Non-pigmented ciliary epithelial cell (primary cell): Measurements from ENCODE around the gene MRPS12.
"Not testable (repeated sequence)": the region's sequence is repeated elsewhere in the genome, so short reads cannot be mapped to it uniquely, and the experiment has no call there.

ENCODE experiments used
- DNase-seq: peaks from one replicate; pipeline ENCODE4 v3.0.0-alpha.2; 2010; ENCODE audit warnings: low read depth

Gene MRPS12

DNA sequence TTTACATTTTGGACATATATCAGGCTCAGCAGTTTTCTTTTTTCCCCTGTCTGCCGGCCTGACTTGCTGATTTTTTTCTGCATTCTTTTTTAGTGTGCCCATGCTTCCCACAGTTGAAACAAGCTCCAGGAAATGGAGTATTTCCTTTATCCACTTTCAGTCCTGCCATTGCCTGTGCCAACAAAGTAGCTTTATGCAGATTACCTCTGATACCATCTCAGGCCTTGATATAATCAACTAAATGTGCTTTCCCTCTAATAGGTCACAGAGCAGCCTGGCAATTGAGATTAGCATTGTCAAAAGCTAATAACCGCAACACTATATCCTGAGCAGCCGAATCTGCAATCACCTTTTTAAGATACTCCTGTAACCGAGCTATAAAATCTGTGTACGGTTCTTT, 9.2 kb downstream of the MRPS12 start:
- no peak for DNase-seq

DNA sequence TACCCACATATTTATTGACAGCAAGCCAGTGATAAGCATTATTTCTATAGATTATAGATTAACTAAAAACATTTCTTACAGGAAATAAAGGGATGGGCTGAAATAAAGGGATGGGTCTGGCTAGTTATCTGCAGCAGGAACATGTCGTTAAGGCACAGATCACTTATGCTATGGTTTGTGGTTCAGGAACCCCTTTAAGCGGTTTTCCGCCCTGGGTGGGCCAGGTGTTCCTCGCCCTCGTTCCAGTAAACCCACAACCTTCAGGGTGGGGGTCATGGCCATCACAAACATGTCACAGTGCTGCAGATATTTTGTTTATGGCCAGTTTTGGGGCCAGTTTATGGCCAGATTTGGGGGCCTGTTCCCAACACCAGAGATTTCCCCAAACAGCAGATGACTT, 10.7 kb downstream of the MRPS12 start:
- DNase-seq, result not testable (repeated sequence)

DNA sequence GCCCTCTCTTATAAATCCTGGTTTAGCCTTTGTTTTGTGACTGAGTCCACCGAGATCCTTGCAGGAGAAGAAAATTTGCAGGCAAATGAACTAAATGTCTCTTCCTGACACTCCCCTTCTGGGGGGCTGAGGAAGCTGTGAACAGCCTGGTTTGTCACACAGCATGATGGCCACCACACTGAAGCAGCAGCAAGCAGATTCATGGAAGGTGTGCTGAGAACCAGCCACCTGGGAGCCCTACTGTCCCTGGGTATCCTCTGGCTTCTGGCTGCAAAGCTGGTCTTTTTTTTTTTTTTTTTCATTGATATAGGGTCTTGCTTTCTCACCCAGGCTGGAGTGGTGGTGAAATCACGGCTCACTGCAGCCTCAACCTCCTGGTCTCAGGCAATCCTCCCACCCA, 11.2 kb downstream of the MRPS12 start:
- DNase-seq, result no peak

DNA sequence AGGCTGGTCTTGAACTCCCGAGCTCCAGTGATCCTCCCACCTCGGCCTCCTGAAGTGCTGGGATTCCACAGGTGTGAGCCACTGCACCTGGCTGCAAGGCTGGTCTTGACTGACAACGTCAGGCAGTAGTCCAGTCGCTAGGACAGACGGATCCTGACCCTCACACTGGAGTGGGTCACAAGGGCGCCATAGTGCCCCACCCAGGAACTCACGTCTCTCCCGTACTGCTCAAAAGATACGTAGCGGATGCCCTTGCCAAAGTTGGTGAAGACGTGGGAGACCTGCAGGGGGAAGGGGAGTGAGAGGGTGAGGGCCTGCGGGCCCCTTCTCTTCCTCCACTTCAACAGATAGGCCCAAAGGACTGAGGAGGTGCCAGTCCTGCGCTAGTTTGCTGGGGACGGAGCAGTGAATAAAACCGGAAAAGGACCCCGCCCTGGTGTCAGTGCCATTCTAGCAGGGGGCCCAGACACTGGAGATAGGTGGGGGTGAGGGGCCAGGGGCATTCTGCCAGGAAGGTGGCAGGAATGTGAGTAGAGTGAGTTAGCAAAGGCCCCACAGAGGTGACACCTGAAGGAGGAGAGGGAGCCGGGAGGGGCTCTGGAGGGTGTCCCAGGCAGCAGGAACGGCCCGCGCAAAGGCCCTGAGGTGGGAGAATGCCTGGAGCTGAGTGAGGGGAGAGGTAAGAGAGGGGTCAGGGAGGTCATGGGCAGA, 11.9 kb downstream of the MRPS12 start:
- DNase-seq, result no peak

DNA sequence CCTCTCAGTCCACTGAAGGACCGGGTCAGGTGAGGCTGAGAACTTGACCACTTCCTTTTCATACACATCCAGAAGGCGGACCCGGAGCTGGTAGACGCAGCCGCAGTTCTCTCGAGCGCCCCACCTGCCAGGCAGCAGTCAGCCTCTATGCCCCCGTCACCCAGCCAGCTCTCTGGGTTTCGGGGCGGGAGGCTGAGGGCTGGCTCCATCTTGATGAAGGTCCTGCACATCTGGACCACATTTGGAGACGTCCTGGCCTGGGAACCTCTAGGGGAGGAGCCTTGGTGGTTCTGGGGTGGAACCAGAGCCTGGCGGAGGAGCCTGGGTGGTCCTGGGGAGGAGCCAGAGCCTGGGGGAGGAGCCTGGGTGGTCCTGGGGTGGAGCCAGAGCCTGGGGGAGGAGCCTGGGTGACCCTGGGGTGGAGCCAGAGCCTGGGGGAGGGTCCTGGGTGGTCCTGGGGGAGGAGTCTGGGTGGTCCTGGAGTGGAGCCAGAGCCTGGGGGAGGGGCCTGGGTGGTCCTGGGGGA, 14.3 kb downstream of the MRPS12 start:
- DNase-seq, result no peak

DNA sequence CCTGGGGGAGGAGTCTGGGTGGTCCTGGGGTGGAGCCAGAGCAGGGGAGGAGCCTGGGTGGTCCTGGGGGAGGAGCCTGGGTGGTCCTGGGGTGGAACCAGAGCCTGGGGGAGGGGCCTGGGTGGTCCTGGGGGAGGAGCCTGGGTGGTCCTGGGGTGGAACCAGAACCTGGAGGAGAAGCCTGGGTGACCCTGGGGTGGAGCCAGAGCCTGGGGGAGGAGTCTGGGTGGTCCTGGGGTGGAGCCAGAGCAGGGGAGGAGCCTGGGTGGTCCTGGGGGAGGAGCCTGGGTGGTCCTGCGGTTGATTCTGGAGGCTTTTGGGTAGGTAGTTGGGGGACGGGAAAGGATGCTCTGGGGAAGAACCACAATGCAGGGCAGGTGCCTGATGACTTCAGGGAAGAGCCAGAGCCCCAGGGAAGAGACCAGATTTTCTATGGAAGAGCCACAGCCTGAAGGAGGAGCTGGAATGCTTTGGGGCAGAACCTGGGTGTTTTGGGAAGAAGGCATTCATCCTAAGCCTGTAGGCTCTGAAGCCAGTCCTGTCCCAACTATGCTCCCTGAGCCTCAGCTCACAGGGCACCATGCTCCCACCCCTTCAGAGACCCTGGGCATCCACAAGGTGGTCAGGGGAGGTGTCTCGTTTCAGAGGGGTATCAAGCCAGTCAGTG, 15.0 kb downstream of the MRPS12 start:
- no peak for DNase-seq

DNA sequence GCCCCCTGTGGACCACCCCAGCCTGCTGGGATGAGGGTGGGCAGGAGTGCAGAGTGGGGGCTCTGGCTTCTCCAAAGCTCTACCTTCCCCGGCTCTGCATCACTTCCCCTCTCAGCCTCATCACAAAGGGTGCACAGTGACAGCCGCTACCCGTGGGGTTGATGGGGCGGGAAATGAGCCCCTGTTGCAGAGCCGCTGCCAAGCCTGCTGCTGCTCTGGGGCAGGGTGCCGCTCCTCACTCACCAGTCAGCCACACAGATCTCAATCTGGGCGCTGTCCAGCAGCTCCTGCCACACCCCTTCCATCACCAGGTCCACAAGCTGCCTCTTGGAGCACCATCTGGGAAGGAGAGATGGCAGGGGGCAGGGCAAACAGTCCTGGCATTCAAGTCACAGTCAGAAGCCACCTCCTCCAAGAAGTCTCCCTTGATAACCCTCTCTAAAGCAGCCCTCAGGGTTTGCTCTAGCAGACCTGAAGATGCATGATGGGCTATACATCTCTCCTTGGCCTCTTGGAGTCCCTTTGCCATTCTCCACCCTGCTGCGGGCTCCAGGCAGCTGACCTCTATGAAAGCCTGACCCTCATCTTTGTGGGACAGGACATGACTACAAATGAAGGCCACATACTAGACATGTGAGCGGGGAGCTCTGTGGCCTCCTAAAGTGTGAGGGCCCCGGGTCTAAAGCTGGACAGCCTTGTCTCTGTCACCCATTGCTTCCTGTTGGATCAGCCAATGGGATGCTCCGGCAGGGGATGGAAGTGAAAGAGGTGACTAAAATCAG, 15.7 kb downstream of the MRPS12 start:
- no peak for DNase-seq

DNA sequence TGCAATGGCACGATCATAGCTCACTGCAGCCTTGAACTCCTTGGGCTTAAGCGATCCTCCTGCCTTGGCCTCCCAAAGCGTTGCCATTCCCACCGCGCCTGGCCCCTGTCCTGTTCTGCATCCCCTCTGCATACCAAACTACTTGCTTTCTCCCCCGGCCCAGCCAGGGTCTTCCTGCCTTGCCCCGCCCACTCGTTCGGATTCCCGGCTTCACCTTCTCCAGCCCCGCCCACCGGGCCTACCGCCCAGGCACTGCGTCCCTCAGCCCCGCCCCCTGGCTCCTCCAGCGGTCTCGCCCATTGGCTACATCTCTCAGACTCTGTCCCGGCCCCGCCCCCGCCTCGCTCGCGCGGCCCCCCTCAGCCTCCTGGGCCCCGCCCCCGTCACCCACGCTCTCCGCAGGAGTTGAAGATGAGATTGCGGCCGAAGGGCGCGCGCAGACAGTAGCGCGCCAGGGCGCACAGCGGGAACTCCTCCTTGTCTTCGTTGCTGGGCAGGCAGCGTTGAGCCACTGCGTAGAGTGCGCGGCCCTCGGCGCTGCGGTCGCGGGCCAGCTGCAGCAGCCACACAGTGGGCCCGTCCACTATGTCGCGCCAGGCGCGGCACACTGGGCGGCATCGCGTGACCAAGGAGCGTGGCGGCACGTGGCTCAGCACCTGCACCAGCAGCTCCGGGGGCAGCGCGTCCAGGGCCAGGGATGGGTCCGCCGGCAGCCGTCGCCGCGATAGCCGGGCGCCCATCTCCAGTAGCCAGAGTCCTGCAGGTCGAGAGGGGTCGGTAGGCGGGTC, 19.0 kb downstream of the MRPS12 start:
- peak; percentile 35 for DNase-seq

DNA sequence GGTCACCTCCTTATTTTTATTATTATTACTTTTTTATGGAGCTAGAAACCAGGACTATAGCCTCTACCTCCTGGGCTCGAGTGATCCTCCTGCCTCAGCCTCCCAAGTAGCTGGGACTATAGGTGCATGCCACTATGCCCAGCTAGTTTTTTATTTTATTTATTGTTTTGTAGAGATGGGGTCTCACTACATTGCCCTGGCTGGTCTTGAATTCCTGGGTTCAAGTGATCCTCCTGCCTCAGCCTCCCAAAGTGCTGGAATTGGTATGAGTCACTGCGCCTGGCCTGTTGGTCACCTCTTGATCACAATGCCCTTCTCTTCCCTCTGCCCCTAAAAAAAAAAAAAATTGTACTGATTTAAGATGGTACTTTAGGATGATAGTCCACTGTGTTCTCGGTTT, 20.4 kb downstream of the MRPS12 start:
- DNase-seq, result no peak

DNA sequence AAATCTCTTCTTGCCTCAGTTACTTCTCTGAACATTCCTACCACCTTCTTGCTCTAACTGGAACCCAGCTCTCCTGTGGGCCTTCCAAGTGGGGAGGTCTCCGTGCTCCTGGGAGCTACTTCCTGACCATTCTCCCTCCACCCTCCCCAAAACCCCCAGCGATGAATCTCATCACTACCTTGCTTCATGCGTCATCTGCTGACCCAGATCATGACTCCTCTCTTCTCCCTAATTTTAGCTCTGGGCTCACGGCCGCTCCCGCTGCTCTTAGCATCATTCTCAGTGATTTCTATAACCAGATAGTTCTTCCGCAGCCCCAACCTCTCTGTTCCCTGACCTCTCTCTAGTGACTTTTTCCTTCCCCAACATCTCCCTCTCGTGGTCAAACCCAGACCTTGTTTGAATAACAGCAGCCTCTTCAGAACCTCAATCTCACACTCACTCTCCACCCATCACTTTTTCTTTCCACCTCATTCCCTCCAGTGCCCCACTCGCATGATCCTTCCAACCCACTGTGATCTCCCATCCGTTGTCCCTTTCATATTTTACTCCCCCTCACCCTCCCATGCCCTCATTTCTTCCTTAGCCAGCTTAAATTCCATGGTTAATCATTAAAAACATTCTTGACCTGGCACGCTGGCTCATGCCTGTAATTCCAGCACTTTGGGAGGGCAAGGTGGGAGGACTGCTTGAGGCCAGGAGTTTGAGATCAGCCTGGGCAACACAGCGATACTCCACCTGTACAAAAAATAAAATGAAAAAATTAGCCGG, 21.8 kb downstream of the MRPS12 start:
- no peak for DNase-seq

DNA sequence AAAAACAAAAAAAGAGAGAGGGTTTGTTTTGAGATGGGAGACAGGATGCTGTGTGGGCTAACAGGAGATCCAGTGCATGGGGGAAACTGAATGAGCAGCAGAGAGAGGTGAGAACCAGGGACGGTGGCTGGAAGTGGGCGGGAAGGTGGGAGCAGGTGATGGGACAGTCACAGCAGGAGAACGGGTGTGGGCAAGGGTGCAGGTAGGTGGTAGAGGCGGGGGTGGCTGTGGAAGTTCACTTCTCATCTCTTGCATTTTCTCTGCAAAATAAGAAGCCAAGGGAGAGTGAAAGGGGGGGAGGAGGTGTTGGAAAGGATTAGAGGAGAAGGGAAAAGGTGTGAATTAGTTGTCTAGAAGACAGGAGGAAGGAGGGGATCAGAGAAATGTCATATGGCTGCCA, 22.9 kb downstream of the MRPS12 start:
- no peak for DNase-seq

DNA sequence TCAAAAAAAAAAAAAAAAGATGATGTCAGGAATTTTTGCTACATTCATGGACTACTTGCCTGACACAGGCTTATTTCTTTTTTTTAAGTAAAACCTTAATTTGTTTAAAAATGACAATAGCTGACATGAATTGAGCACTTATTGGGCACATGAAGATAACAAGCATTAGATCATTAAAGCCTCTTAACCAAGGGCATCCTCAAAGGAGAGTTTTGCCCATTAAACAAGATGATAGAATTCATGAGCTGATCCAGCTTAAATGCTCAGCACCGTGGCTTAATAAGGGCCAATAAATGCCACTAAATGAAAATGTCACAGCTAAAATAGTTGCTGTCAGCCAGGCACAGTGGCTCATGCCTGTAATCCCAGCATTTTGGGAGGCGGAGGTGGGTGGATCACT, 25.5 kb downstream of the MRPS12 start:
- DNase-seq, result no peak

DNA sequence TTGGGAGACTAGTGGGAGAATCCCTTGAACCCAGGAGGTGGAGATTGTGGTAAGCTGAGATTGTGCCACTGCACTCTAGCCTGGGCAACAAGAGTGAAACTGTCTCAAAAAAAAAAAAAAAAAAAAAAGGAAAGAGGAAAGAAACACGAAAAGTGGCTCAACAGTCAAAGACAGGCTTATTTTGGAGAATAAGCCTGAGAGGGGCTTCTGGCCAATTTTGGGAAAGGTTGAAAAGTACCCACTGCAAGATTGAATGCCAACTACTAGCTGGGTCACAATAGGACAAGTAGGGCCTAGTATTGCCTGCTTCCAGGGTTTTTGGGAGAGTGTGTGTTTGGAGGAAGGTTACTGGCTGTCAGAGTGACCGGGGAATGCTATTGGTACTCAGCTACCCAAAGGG, 27.6 kb downstream of the MRPS12 start:
- no peak for DNase-seq

DNA sequence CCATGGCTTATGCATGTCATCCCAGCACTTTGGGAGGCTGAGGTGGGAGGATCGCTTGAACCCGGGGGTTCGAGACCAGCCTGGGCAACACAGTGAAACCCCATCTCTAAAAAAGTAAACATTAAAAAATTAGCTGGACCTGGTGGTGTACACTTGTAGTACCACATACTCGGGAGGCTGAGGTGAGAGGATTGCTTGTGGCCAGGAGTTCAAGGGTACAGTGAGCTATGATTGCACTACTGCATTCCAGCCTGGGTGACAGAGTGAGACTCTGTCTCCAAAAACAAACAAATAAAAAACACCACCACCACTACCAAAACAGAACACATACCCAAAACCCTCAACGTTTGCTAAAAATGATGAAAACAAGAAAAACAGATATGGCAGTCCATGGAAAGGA, 28.9 kb downstream of the MRPS12 start:
- DNase-seq, result no peak

DNA sequence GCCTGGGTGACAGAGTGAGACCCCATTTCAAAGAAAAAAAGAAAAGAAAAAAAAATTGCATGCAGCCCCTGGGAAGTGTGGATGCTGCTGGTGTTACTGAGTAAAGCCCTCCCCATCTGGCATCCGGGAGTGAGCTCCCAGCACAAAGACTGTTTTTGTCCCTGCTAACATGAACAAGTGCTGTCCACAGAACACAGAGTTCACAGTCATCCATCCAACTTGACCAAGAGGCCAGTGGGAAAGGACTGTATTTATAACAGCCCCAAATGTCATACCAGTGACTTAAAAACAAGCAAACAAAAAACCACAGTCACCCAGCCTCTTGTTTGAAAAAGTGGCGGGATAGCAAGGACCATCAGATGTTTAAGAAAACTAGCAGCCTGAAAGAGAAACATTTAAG, 34.0 kb downstream of the MRPS12 start:
- no peak for DNase-seq

DNA sequence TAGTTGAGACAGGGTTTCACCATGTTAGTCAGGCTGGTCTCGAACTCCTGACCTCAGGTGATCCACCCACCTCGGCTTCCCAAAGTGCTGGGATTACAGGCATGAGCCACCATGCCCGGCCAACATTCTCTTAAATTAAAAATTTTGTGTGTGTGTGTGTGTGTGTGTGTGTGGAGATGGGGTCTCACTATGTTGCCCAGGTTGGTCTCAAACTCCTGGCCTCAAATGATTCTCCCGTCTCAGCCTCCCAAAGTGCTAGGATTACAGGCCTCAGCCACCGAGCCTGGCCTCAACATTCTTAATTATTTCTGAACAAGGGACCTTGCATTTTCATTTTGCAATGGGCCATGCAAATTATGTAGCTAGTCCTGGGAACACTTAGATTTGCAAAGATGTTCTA, 35.4 kb downstream of the MRPS12 start:
- not testable (repeated sequence) for DNase-seq

DNA sequence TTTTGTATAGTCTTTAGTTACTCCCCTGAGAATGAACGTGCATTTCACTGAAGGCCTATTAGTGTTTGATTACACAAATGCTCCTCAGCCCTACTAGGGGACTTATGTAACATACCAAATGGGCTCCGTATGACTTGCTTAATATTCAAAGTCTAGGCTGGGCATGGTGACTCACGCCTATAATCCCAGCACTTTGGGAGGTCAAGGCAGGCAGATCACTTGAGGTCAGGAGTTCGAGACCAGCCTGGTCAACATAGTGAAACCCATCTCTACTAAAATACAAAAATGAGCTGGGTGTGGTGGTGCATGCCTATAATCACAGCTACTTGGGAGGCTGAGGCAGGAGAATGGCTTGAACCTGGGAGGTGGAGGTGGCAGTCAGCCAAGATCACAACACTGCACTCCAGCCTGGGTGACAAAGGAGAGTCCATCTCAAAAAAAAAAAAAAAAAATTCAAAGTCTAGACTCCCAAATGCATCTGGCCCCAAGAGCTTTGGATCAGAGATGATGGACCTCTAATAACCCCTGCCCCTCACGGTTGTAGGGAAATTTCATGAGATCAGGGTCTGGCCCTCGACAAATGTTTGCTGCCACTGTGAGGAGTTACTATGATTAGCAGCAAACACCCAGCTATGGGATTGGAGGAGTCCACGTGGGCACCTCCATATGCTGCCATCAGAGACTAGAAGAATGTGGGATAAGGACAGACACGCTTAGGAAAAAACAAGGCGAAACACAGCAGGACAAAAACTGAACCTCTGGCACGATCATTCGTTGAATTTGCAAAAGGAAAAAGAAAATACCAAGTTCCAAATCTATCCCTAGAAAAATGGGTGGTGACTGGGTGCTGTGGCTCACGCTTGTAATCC, 40.2 kb downstream of the MRPS12 start:
- no peak for DNase-seq

DNA sequence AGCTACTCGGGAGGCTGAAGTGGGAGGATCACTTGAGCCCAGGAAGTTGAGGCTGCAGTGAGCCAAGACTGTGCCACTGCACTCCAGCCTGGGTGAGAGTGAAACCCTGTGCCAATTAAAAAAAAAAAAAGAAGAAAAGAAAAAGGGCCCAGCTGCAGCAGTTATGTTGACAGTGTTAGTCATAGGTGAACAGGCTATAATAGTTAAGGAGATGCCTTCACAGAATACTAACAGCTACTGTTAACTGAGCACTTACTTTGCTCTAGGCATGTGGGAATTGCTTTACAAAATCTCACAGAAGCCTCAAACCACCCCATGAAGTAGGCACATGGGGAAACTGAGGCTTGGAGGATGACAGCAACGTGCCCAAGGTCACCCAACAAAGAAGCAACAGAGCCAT, 40.9 kb downstream of the MRPS12 start:
- DNase-seq, result no peak

DNA sequence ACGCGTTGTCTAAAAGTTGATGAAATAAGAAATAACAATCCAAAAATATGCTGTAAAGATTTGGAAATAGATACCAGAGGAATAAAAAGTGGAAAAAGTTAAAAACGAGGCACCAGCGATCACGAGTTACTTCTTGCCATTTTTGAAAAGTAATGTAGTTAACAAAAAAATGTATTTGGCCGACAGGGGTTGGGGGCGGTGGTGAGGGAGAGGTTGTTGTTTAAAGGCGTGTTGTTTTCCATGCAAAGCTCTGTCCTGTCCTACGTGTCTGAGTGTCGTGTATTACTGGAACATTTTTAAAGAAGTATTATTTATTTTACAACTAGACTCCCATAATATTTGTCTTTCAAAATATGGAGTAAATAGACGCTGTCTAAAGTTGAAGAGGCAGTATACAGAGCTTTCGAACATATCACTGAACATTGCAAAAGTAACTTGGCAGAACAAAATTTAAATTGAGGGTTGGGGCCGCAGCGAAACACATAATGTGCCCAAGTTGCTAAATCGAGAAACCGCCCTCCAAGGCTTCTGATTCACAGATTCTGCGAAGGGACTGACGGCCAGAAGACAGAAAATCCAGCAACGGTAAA, 44.0 kb downstream of the MRPS12 start:
- DNase-seq, result no peak
